Natural killer cell (primary cell): ENCODE data around the gene ASH1L. TPM values are rescaled to one million over a fixed set of nuclear protein-coding genes. Genes with fewer than 3 reads are reported as not detected.

Source experiments
- ATAC-seq, 3 donors: fragments of 150-1000 bp in 2 of 3; fragments of 200-7000 bp in 1 of 3; cut with Tn5 transposase; 1 replicate in 1 of 3; 2 replicates in 2 of 3; pipeline ENCODE4 v1.10.0; 2021; ENCODE audit warnings: mild to moderate bottlenecking in 2 of 3, moderate library complexity in 2 of 3
- DNase-seq, 2 donors: peaks; one replicate each; pipeline versions ENCODE4 v3.0.0 to v3.0.0-alpha.2; 2013 to 2021; ENCODE audit warnings: mixed read lengths in 1 of 2
- H3K27ac ChIP-seq: one replicate; pipeline ENCODE4 v1.5.1; 2013; ENCODE audit warnings: mild to moderate bottlenecking, low read length
- H3K27me3 ChIP-seq: one replicate; pipeline ENCODE4 v1.6.1; 2013; ENCODE audit warnings: low read length; ENCODE audit not compliant: control insufficient read depth, insufficient read depth
- H3K36me3 ChIP-seq: one replicate; pipeline ENCODE4 v1.6.1; 2013; ENCODE audit warnings: low read length; ENCODE audit not compliant: control insufficient read depth, insufficient read depth
- H3K4me1 ChIP-seq: one replicate; pipeline ENCODE4 v1.6.1; 2013; ENCODE audit warnings: low read length; ENCODE audit not compliant: control insufficient read depth, insufficient read depth
- H3K4me3 ChIP-seq: one replicate; pipeline ENCODE4 v1.5.1; 2013; ENCODE audit warnings: low read length
- H3K9me3 ChIP-seq: one replicate; pipeline ENCODE4 v1.6.1; 2013; ENCODE audit warnings: low read length; ENCODE audit not compliant: control insufficient read depth, insufficient read depth
- H3K27ac Mint-ChIP-seq, 2 donors: one replicate each; pipeline ENCODE4 v1.8.0; 2022; ENCODE audit warnings: mild to moderate bottlenecking in 2 of 2, mixed read lengths in 2 of 2, moderate library complexity in 1 of 2
- H3K27me3 Mint-ChIP-seq, 2 donors: one replicate each; pipeline ENCODE4 v1.8.0; 2022; ENCODE audit warnings: low read depth in 2 of 2, mixed read lengths in 2 of 2
- H3K36me3 Mint-ChIP-seq: one replicate; pipeline ENCODE4 v1.8.0; 2022; ENCODE audit warnings: mixed read lengths
- H3K4me1 Mint-ChIP-seq, 2 donors: one replicate each; pipeline ENCODE4 v1.8.0; 2022; ENCODE audit warnings: mixed read lengths in 2 of 2
- H3K4me3 Mint-ChIP-seq: one replicate; pipeline ENCODE4 v1.8.0; 2022; ENCODE audit warnings: mild to moderate bottlenecking, moderate library complexity, mixed read lengths
- H3K9me3 Mint-ChIP-seq, 2 donors: one replicate each; pipeline ENCODE4 v1.8.0; 2022; ENCODE audit warnings: mixed read lengths in 2 of 2
- WGBS: methylation state at CpG from one replicate; pipeline ENCODE4 v1.1.7; 2013; ENCODE audit warnings: missing lambda C conversion rate; ENCODE audit not compliant: insufficient coverage; 5-methylcytosine and 5-hydroxymethylcytosine counted together
- intact Hi-C: fragments of 100-400 bp; cut with micrococcal nuclease; formaldehyde crosslinking; loops from one replicate; pipeline ENCODE4 v1.14.2; 2022
- total RNA-seq, 4 donors: library from RNA; stranded (reverse); fragments of 120-200 nt in 1 of 4; gene quantifications; one replicate each; pipeline versions ENCODE4 v1.2.3 to v1.2.4, GENCODE V29; 2013 to 2022
- TF ChIP-seq, protein P1 (sequence below): fragments of 200-600 bp; IDR thresholded peaks from one replicate; pipeline ENCODE4 v1.8.0; 2022; ENCODE audit warnings: antibody characterized with exemption

The ASH1L gene
- total RNA-seq, 3 donors from 2014 or later (not counting 1 experiment from before 2014, with no cell fraction given): 82.2 to 99.5 (median 91.9) TPM

DNA sequence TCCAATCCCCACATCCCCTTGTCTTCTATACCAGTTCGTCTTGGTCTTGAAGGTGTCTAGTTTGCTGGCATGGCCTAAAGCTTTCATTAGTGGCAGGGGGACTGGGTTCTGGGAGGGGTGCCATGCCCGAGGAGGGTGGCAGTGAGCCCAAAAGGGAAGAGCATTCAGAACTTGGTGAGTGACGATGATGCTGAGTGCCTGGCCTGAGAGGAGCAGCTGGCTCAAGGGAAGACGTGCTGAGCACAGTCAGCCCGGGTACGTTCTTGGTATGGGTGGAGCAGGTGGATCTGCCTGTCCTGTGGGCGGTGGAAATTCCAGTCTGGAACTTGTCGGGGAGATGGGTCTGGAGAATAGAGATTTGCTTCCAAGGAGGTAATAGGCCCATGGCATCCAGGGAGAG is 249.3 kb downstream of the ASH1L start:
- DNase-seq (no peak), ATAC-seq (no peak)
- no peaks in the 10 kb centered on the region for H3K9me3 ChIP-seq
- TF ChIP-seq, protein P1, sequence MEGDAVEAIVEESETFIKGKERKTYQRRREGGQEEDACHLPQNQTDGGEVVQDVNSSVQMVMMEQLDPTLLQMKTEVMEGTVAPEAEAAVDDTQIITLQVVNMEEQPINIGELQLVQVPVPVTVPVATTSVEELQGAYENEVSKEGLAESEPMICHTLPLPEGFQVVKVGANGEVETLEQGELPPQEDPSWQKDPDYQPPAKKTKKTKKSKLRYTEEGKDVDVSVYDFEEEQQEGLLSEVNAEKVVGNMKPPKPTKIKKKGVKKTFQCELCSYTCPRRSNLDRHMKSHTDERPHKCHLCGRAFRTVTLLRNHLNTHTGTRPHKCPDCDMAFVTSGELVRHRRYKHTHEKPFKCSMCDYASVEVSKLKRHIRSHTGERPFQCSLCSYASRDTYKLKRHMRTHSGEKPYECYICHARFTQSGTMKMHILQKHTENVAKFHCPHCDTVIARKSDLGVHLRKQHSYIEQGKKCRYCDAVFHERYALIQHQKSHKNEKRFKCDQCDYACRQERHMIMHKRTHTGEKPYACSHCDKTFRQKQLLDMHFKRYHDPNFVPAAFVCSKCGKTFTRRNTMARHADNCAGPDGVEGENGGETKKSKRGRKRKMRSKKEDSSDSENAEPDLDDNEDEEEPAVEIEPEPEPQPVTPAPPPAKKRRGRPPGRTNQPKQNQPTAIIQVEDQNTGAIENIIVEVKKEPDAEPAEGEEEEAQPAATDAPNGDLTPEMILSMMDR: no peak
- no peaks in the 10 kb centered on the region for H3K36me3 Mint-ChIP-seq
- H3K4me1 Mint-ChIP-seq: peaks cover 17 to 26% of the 10 kb centered on the region in 2 donors
- no peak overlapping the region for H3K27ac ChIP-seq
- H3K27me3 ChIP-seq: no peaks in the 10 kb centered on the region
- H3K36me3 ChIP-seq: peaks cover 16% of the 10 kb centered on the region
- 95% methylated on average over 7 of the region's 8 CpGs for WGBS
- intact Hi-C loops: no loop called here
- no peaks in the 10 kb centered on the region for H3K27me3 Mint-ChIP-seq
- peaks cover 19% of the 10 kb centered on the region for H3K4me1 ChIP-seq
- H3K4me3 ChIP-seq: no peak overlapping the region
- H3K9me3 Mint-ChIP-seq: no peaks in the 10 kb centered on the region
- H3K4me3 Mint-ChIP-seq: no peak overlapping the region
- H3K27ac Mint-ChIP-seq: no peak overlapping the region

DNA sequence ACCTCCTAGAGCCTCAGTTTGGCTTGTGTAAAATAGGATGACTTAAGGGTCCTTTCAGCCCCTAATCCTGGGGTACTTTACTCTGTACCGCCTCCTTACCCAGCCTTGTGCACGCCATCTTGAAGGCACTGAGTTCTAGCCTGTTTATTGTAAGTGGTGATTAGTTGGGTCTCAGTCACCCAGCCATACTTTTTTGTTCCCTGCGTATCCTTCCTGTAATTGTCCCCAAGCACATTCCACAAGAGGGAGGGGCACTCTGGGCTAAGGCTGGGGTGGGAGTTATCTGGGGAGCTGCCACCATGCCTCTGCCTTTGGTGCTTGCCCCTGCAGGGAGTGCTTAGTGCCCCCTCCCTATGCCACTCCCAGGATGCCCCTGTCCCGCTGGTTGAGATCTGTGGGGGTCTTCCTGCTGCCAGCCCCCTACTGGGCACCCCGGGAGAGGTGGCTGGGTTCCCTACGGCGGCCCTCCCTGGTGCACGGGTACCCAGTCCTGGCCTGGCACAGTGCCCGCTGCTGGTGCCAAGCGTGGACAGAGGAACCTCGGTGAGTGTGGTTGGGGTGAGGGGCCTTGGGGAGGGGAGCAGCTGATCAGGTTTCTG is 253.1 kb downstream of the ASH1L start:
- no peaks in the 10 kb centered on the region for H3K36me3 Mint-ChIP-seq
- no peaks in the 10 kb centered on the region for H3K9me3 ChIP-seq
- H3K27ac ChIP-seq: peak overlapping the region; percentile 94
- ATAC-seq (no peak), DNase-seq (peak in 1 of 2 donors; percentile 20)
- peaks cover 27% of the 10 kb centered on the region for H3K4me1 ChIP-seq
- 27% methylated on average over 8 of the region's 11 CpGs for WGBS
- TF ChIP-seq, protein P1: no peak
- intact Hi-C loops: loop anchor here (2.0 kb wide), 1 partner anchor 31 kb away; no protein-coding TSS in a partner anchor
- peaks cover 9% of the 10 kb centered on the region for H3K36me3 ChIP-seq
- peak overlapping the region; percentile 97 to 98 for H3K27ac Mint-ChIP-seq
- peaks cover 20 to 28% of the 10 kb centered on the region in 2 donors for H3K4me1 Mint-ChIP-seq
- no peaks in the 10 kb centered on the region for H3K27me3 Mint-ChIP-seq
- peak overlapping the region; percentile 97 for H3K4me3 Mint-ChIP-seq
- peak overlapping the region; percentile 67 for H3K4me3 ChIP-seq
- H3K9me3 Mint-ChIP-seq: no peaks in the 10 kb centered on the region
- H3K27me3 ChIP-seq: no peaks in the 10 kb centered on the region

DNA sequence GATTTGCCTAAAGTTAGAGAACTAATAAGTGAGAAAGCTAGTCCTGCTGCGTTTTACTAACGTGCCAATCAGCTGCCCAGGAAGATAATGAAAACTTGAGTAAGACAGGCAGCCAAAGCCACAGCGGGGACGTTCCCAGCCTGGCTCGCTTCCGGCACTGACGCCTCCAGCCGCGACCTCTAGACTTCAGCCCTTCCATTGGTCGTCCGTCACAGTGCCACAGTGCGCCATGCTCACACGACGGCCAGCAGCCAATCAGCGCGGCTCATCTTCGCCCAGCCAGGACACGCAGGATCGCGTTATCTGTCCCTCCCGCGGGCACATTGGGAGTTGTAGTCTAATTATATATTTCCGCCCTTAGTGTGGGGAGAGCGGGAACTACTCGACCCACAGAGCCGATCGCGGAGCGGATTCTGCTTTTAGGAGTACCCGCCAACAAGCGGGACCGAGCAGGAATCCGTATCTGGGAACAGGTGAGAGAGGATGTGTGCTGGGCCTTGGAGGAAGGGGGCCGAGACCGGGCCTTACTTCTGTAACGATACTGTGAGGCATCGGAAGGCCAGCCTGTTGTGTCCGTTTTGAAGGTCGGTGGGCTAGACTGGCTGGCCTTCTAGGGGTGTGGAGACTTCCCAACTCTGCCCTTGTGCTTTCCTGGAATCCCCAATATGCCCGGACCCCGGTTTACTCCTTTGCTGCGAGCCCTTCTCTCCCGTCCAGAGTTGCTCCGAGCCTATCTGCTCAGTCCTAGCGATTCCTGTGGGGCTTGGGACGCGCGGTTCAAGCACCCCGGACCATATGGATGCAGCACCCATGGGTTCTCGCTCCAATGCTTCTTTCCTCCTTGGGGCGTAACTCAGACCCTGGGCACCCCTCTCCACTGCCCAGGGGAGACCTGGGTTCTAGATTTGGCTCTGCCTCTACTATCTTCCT is 253.8 kb downstream of the ASH1L start, which contains the start of gene FDPS:
Gene FDPS, plus strand, starts transcription at position 374 of the 930 bp plus-strand sequence. CDS start 924 bp downstream, outside the sequence.
- peak within 1 kb of the TSS; percentile 94 for H3K27ac ChIP-seq
- H3K4me1 ChIP-seq: peaks cover 27% of the 10 kb centered on the region
- H3K9me3 Mint-ChIP-seq: no peaks in the 10 kb centered on the region
- WGBS: under 1% methylated on average over 51 of the region's 51 CpGs
- no peaks in the 10 kb centered on the region for H3K27me3 Mint-ChIP-seq
- DNase-seq (peak; percentile 93 to 99), ATAC-seq (peak; percentile 94 to 99 (median 96))
- TF ChIP-seq, protein P1: no peak
- H3K4me1 Mint-ChIP-seq: peaks cover 20 to 28% of the 10 kb centered on the region in 2 donors
- peaks cover 9% of the 10 kb centered on the region for H3K36me3 ChIP-seq
- H3K4me3 ChIP-seq: peak within 1 kb of the TSS; percentile 67
- intact Hi-C loops: loop anchor here (1.0 to 2.0 kb wide), 4 partner anchors 15 to 64 kb away; partner anchors contain the start of gene SCAMP3
- no peaks in the 10 kb centered on the region for H3K27me3 ChIP-seq
- peak within 1 kb of the TSS; percentile 97 for H3K4me3 Mint-ChIP-seq
- H3K9me3 ChIP-seq: no peaks in the 10 kb centered on the region
- no peaks in the 10 kb centered on the region for H3K36me3 Mint-ChIP-seq
- peak within 1 kb of the TSS; percentile 97 to 98 for H3K27ac Mint-ChIP-seq
